Fibroblast of lung (primary cell): ENCODE data around the gene ATP13A4.

Source experiments
- EZH2 ChIP-seq: IDR thresholded peaks from 2 replicates; pipeline ENCODE4 v1.5.1; 2012; ENCODE audit warnings: low read length, control low read depth, mild to moderate bottlenecking; ENCODE audit errors: missing control alignments
- TF ChIP-seq, protein P1 (sequence below), 2 donors: IDR thresholded peaks in 1 of 2; conservative IDR thresholded peaks in 1 of 2; 1 replicate in 1 of 2; 2 replicates in 1 of 2; pipeline ENCODE4 v1.5.1; 2011 to 2012; ENCODE audit warnings: low read length in 2 of 2, control low read depth in 1 of 2, inconsistent platforms in 1 of 2, low read depth in 1 of 2, mild to moderate bottlenecking in 1 of 2

DNA sequence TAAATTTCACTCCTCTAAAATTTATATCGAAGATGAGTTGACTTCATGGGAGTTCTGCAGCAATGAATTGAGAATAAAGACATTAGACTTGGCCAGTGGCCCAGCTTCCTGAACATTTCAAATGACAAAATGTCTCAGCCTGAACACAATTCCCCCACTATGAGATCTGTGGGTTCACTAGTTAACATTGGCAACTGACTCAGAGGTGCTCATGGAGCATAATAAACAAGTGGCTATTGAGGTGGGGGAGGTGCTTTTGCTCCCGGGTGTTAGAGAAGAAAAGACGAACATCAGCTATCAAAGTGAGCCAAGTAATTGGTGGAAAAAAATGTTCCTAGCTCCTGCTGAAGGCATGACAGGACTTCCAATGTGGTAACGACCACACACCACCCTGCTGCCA, 6.3 kb downstream of the ATP13A4 start:
- TF ChIP-seq, protein P1, sequence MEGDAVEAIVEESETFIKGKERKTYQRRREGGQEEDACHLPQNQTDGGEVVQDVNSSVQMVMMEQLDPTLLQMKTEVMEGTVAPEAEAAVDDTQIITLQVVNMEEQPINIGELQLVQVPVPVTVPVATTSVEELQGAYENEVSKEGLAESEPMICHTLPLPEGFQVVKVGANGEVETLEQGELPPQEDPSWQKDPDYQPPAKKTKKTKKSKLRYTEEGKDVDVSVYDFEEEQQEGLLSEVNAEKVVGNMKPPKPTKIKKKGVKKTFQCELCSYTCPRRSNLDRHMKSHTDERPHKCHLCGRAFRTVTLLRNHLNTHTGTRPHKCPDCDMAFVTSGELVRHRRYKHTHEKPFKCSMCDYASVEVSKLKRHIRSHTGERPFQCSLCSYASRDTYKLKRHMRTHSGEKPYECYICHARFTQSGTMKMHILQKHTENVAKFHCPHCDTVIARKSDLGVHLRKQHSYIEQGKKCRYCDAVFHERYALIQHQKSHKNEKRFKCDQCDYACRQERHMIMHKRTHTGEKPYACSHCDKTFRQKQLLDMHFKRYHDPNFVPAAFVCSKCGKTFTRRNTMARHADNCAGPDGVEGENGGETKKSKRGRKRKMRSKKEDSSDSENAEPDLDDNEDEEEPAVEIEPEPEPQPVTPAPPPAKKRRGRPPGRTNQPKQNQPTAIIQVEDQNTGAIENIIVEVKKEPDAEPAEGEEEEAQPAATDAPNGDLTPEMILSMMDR (conservative IDR thresholded peaks at IDR 0.05 in 1 of 2, IDR thresholded peaks at IDR 0.05 in 1 of 2; ENCODE audit: low read depth in 1 of 2, low read length in 2 of 2), result no peak
- no peak for TF ChIP-seq EZH2
